Suprapubic skin (tissue), 4 donors: Measurements from ENCODE around the gene CENPE. TPM values are rescaled to one million over a fixed set of nuclear protein-coding genes. Genes with fewer than 3 reads are reported as not detected.
"Not testable (repeated sequence)": the region's sequence is repeated elsewhere in the genome, so short reads cannot be mapped to it uniquely, and the experiment has no call there.

ENCODE experiments used
- DNase-seq, 2 donors: peaks; one replicate each; pipeline ENCODE4 v3.0.0-alpha.2; 2019; ENCODE audit warnings: low spot score in 2 of 2
- H3K27ac ChIP-seq: fragments of 200-600 bp; sonication (generic); one replicate; pipeline ENCODE4 v1.5.1; 2019
- H3K27me3 ChIP-seq: fragments of 200-600 bp; sonication (generic); one replicate; pipeline ENCODE4 v1.5.1; 2019
- H3K36me3 ChIP-seq: fragments of 200-600 bp; sonication (generic); one replicate; pipeline ENCODE4 v1.5.1; 2019
- H3K4me1 ChIP-seq: fragments of 200-600 bp; sonication (generic); one replicate; pipeline ENCODE4 v1.5.1; 2019
- H3K4me3 ChIP-seq: fragments of 200-600 bp; sonication (generic); one replicate; pipeline ENCODE4 v1.5.1; 2019; ENCODE audit warnings: mild to moderate bottlenecking
- H3K9me3 ChIP-seq: fragments of 200-600 bp; sonication (generic); one replicate; pipeline ENCODE4 v1.5.1; 2019
- CTCF ChIP-seq, 2 donors: fragments of 200-600 bp in 1 of 2; fragments of 450-650 bp in 1 of 2; sonication (generic) in 1 of 2; IDR thresholded peaks; one replicate each; pipeline ENCODE4 v1.5.1; 2016 to 2019; ENCODE audit warnings: antibody characterized with exemption in 2 of 2, mild to moderate bottlenecking in 1 of 2, moderate library complexity in 1 of 2
- EP300 ChIP-seq: sonication (generic); formaldehyde crosslinking; IDR thresholded peaks from one replicate; pipeline ENCODE4 v1.6.1; 2017; ENCODE audit warnings: antibody characterized with exemption
- POLR2A ChIP-seq, 2 donors: fragments of 450-650 bp; IDR thresholded peaks; one replicate each; pipeline ENCODE4 v1.6.1; 2017; ENCODE audit warnings: antibody characterized with exemption in 2 of 2, mild to moderate bottlenecking in 2 of 2, moderate library complexity in 2 of 2
- POLR2AphosphoS5 ChIP-seq, 3 donors: sonication (generic); formaldehyde crosslinking; IDR thresholded peaks; one replicate each; pipeline ENCODE4 v1.6.1; 2017; ENCODE audit warnings: antibody characterized with exemption in 3 of 3
- WGBS: methylation state at CpG from one replicate; pipeline ENCODE4 v1.1.5; 2018; 5-methylcytosine and 5-hydroxymethylcytosine counted together
- total RNA-seq, 4 donors: library from RNA; depleted of rRNA; stranded (reverse); fragments of >200 nt; gene quantifications; one replicate each; pipeline ENCODE4 v1.1.0, GENCODE V29; 2016

The CENPE gene
- total RNA-seq, 4 donors from 2014 or later, result 2.0 to 5.3 (median 3.3) TPM

- Histone ChIP-seq H3K4me3 (no peak overlapping the region), H3K4me1 (no peaks in the 10 kb centered on the region), H3K27me3 (no peaks in the 10 kb centered on the region), H3K9me3 (no peaks in the 10 kb centered on the region), H3K36me3 (peaks cover 7% of the 10 kb centered on the region), H3K27ac (no peak overlapping the region)
- DNase-seq, result no peak
- no peak for TF ChIP-seq POLR2A (IDR thresholded peaks at IDR 0.05)
- no peak for TF ChIP-seq POLR2AphosphoS5 (IDR thresholded peaks at IDR 0.05)
- TF ChIP-seq CTCF (IDR thresholded peaks at IDR 0.05), result no peak
- no peak for TF ChIP-seq EP300
Observed at GRCh38 chr4:103171006-103171405, 27.1 kb downstream of the CENPE start.

GRCh38 chr4:103169750-103170149 is 28.4 kb downstream of the CENPE start:
- not testable (repeated sequence) for H3K4me1 ChIP-seq, H3K36me3 ChIP-seq, H3K27me3 ChIP-seq, H3K27ac ChIP-seq, H3K4me3 ChIP-seq, DNase-seq, H3K9me3 ChIP-seq
- 90% methylated on average over 2 of the region's 2 CpGs for WGBS

- no peaks in the 10 kb centered on the region for H3K4me1 ChIP-seq
- H3K27me3 ChIP-seq, result no peaks in the 10 kb centered on the region
- no peaks in the 10 kb centered on the region for H3K9me3 ChIP-seq
- no peak overlapping the region for H3K27ac ChIP-seq
- H3K36me3 ChIP-seq, result peaks cover 7% of the 10 kb centered on the region
- WGBS, result 91% methylated on average over 1 of the region's 1 CpG
- no peak for TF ChIP-seq EP300
- no peak for TF ChIP-seq POLR2AphosphoS5 (IDR thresholded peaks at IDR 0.05)
- no peak for TF ChIP-seq POLR2A (IDR thresholded peaks at IDR 0.05)
- no peak for TF ChIP-seq CTCF (IDR thresholded peaks at IDR 0.05)
- DNase-seq, result no peak
- no peak overlapping the region for H3K4me3 ChIP-seq
Observed at GRCh38 chr4:103168993-103169392, 29.1 kb downstream of the CENPE start.

GRCh38 chr4:103162176-103162575 is 36.0 kb downstream of the CENPE start:
- WGBS, result 94% methylated on average over 2 of the region's 2 CpGs
- no peaks in the 10 kb centered on the region for H3K4me1 ChIP-seq
- no peak for TF ChIP-seq EP300
- TF ChIP-seq POLR2A (IDR thresholded peaks at IDR 0.05), result no peak
- TF ChIP-seq POLR2AphosphoS5 (IDR thresholded peaks at IDR 0.05), result no peak
- TF ChIP-seq CTCF (IDR thresholded peaks at IDR 0.05), result no peak
- no peaks in the 10 kb centered on the region for H3K9me3 ChIP-seq
- H3K36me3 ChIP-seq, result no peaks in the 10 kb centered on the region
- no peak overlapping the region for H3K27ac ChIP-seq
- no peak overlapping the region for H3K4me3 ChIP-seq
- DNase-seq, result no peak
- no peaks in the 10 kb centered on the region for H3K27me3 ChIP-seq

GRCh38 chr4:103158760-103159159 is 39.4 kb downstream of the CENPE start:
- Histone ChIP-seq H3K9me3 (no peaks in the 10 kb centered on the region), H3K27me3 (no peaks in the 10 kb centered on the region), H3K27ac (no peak overlapping the region), H3K36me3 (no peaks in the 10 kb centered on the region), H3K4me3 (no peak overlapping the region), H3K4me1 (no peaks in the 10 kb centered on the region)
- TF ChIP-seq CTCF (IDR thresholded peaks at IDR 0.05), result no peak
- TF ChIP-seq EP300, result no peak
- TF ChIP-seq POLR2A (IDR thresholded peaks at IDR 0.05), result no peak
- TF ChIP-seq POLR2AphosphoS5 (IDR thresholded peaks at IDR 0.05), result no peak
- no peak for DNase-seq
- WGBS, result 89% methylated on average over 4 of the region's 4 CpGs

GRCh38 chr4:103156106-103156505 is 42.0 kb downstream of the CENPE start:
- Histone ChIP-seq H3K36me3 (no peaks in the 10 kb centered on the region), H3K27ac (no peak overlapping the region), H3K4me3 (no peak overlapping the region), H3K9me3 (no peaks in the 10 kb centered on the region), H3K4me1 (no peaks in the 10 kb centered on the region), H3K27me3 (no peaks in the 10 kb centered on the region)
- DNase-seq, result no peak
- WGBS, result 94% methylated on average over 3 of the region's 3 CpGs
- TF ChIP-seq POLR2AphosphoS5 (IDR thresholded peaks at IDR 0.05) (no peak), CTCF (IDR thresholded peaks at IDR 0.05) (no peak), POLR2A (IDR thresholded peaks at IDR 0.05) (no peak), EP300 (no peak)
